ENCODE measurements around the gene ABHD17B. TPM values are rescaled to one million over a fixed set of nuclear protein-coding genes. Genes with fewer than 3 reads are reported as not detected.

The ABHD17B gene
- total RNA-seq, 6 experiments from 2014 or later: 8.4 to 13.1 (median 10.3) TPM

GRCh38 chr9:71816916-71817451 is 94.0 kb downstream of the ABHD17B start:
- no peak for TF ChIP-seq POLR2A (IDR thresholded peaks at IDR 0.05)
- TF ChIP-seq, protein P1, sequence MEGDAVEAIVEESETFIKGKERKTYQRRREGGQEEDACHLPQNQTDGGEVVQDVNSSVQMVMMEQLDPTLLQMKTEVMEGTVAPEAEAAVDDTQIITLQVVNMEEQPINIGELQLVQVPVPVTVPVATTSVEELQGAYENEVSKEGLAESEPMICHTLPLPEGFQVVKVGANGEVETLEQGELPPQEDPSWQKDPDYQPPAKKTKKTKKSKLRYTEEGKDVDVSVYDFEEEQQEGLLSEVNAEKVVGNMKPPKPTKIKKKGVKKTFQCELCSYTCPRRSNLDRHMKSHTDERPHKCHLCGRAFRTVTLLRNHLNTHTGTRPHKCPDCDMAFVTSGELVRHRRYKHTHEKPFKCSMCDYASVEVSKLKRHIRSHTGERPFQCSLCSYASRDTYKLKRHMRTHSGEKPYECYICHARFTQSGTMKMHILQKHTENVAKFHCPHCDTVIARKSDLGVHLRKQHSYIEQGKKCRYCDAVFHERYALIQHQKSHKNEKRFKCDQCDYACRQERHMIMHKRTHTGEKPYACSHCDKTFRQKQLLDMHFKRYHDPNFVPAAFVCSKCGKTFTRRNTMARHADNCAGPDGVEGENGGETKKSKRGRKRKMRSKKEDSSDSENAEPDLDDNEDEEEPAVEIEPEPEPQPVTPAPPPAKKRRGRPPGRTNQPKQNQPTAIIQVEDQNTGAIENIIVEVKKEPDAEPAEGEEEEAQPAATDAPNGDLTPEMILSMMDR (IDR thresholded peaks at IDR 0.05): no peak
- intact Hi-C loops (cut with DNase I): no loop called here
- Histone ChIP-seq H3K4me3 (no peak overlapping the region), H3K9me3 (no peaks in the 10 kb centered on the region), H3K4me1 (peaks cover 0 to 3% (median 0%) of the 10 kb centered on the region in 4 donors), H3K27ac (no peak overlapping the region), H3K27me3 (no peaks in the 10 kb centered on the region), H3K36me3 (no peaks in the 10 kb centered on the region)
- ATAC-seq: peak in 3 of 4 donors; percentile 34 to 50 (median 48)
- WGBS (ENCODE audit: insufficient coverage, low coverage, low lambda C conversion rate, missing lambda C conversion rate): 35% methylated on average over 8 of the region's 9 CpGs
- DNase-seq: peak in 1 of 3 donors; percentile 22

Small RNA genes lying within 50 kb of the gene (small RNA-seq; reads per million reads assigned to genes)
- gene RF00019: 0 reads per million in 2 experiments

Other genes with a start within 250 kb of the ABHD17B start
- 10 to 100 TPM; 40.9 to 92.8 (median 56.5) TPM for gene CEMIP2, start 142.7 kb downstream of the ABHD17B start, total RNA-seq
- gene C9orf85, start 446 bp upstream of the ABHD17B start, total RNA-seq: 1 to 10 TPM; 3.8 to 8.6 (median 6.3) TPM
- gene C9orf57, start 149.4 kb upstream of the ABHD17B start, total RNA-seq: not detected
- gene GDA, start 238.2 kb upstream of the ABHD17B start, total RNA-seq: 10 to 100 TPM; 26.8 to 69.6 (median 45.3) TPM

Measured in right lobe of liver (tissue), 6 donors.